Measurements from ENCODE around the gene SPATA12.

DNA sequence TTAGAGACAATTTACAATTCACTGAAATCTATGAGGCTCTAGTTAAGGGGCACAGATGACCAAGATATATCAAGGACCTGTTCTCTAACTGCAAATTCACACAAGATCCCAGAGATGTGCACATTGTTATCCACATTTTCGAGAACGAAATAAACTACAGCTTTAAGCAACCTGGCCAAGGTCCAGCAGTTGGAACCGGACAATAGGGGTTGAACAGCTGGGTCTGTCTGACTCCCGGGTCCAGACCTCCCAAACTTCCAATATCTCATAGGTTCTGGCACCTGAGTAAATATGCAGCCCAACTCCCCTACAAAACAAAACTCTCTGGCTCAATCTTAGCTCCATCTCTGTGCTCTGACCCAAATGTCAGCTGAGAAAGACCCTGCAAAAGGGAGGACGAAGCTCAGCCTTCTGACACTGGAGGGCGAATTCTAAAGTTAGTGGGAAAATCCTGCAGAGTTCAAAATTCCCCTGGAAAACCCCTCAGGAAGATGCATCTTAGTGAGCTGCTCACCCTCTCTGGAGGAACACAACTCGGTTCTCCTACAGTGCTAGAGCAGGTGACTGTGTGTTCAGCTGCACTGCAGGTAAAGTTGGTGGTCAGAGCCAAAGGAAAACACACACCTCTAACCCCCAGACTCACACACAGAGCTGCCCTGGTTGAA lies 14.2 kb upstream of the SPATA12 start:
- TF ChIP-seq, protein P1, sequence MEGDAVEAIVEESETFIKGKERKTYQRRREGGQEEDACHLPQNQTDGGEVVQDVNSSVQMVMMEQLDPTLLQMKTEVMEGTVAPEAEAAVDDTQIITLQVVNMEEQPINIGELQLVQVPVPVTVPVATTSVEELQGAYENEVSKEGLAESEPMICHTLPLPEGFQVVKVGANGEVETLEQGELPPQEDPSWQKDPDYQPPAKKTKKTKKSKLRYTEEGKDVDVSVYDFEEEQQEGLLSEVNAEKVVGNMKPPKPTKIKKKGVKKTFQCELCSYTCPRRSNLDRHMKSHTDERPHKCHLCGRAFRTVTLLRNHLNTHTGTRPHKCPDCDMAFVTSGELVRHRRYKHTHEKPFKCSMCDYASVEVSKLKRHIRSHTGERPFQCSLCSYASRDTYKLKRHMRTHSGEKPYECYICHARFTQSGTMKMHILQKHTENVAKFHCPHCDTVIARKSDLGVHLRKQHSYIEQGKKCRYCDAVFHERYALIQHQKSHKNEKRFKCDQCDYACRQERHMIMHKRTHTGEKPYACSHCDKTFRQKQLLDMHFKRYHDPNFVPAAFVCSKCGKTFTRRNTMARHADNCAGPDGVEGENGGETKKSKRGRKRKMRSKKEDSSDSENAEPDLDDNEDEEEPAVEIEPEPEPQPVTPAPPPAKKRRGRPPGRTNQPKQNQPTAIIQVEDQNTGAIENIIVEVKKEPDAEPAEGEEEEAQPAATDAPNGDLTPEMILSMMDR (conservative IDR thresholded peaks at IDR 0.05; ENCODE audit: low read depth in 2 of 2): no peak
- TF ChIP-seq, protein P2, sequence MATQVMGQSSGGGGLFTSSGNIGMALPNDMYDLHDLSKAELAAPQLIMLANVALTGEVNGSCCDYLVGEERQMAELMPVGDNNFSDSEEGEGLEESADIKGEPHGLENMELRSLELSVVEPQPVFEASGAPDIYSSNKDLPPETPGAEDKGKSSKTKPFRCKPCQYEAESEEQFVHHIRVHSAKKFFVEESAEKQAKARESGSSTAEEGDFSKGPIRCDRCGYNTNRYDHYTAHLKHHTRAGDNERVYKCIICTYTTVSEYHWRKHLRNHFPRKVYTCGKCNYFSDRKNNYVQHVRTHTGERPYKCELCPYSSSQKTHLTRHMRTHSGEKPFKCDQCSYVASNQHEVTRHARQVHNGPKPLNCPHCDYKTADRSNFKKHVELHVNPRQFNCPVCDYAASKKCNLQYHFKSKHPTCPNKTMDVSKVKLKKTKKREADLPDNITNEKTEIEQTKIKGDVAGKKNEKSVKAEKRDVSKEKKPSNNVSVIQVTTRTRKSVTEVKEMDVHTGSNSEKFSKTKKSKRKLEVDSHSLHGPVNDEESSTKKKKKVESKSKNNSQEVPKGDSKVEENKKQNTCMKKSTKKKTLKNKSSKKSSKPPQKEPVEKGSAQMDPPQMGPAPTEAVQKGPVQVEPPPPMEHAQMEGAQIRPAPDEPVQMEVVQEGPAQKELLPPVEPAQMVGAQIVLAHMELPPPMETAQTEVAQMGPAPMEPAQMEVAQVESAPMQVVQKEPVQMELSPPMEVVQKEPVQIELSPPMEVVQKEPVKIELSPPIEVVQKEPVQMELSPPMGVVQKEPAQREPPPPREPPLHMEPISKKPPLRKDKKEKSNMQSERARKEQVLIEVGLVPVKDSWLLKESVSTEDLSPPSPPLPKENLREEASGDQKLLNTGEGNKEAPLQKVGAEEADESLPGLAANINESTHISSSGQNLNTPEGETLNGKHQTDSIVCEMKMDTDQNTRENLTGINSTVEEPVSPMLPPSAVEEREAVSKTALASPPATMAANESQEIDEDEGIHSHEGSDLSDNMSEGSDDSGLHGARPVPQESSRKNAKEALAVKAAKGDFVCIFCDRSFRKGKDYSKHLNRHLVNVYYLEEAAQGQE (IDR thresholded peaks at IDR 0.05; ENCODE audit: unreplicated experiment): no peak
- TF ChIP-seq, protein P3, sequence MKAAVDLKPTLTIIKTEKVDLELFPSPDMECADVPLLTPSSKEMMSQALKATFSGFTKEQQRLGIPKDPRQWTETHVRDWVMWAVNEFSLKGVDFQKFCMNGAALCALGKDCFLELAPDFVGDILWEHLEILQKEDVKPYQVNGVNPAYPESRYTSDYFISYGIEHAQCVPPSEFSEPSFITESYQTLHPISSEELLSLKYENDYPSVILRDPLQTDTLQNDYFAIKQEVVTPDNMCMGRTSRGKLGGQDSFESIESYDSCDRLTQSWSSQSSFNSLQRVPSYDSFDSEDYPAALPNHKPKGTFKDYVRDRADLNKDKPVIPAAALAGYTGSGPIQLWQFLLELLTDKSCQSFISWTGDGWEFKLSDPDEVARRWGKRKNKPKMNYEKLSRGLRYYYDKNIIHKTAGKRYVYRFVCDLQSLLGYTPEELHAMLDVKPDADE (IDR thresholded peaks at IDR 0.05): no peak
- no peak for TF ChIP-seq EZH2phosphoT487 (IDR thresholded peaks at IDR 0.05; ENCODE audit: unreplicated experiment)
- TF ChIP-seq POLR2AphosphoS5 (IDR thresholded peaks at IDR 0.05; ENCODE audit: low read depth): no peak
- TF ChIP-seq EZH2 (IDR thresholded peaks at IDR 0.05; ENCODE audit: low read depth, unreplicated experiment): no peak
- TF ChIP-seq CREB1 (CRISPR knock-in tag; IDR thresholded peaks at IDR 0.05; ENCODE audit: low read depth): no peak
- TF ChIP-seq NANOG (IDR thresholded peaks at IDR 0.05; ENCODE audit: borderline replicate concordance): no peak
- no peak for TF ChIP-seq JUNB (IDR thresholded peaks at IDR 0.05; ENCODE audit: unreplicated experiment)
- no peak for TF ChIP-seq ZNF114 (CRISPR knock-in tag; IDR thresholded peaks at IDR 0.05)
- no peak for TF ChIP-seq ZNF331 (CRISPR knock-in tag; IDR thresholded peaks at IDR 0.05; ENCODE audit: low read depth)

All from GM23338 (cell line).